IMR-90 (cell line): ENCODE measurements around the gene GRIA2. TPM values are rescaled to one million over a fixed set of nuclear protein-coding genes. Genes with fewer than 3 reads are reported as not detected.

Experiments
- ATAC-seq: fragments of 200-7000 bp; cut with Tn5 transposase; 2 replicates; pipeline ENCODE4 v1.9.1; 2020; ENCODE audit warnings: low read depth, mild to moderate bottlenecking, moderate library complexity
- BruUV-seq: library from RNA; stranded (reverse); fragments of 400-500 nt; replicated peaks from 2 replicates; lab custom pipeline; 2021; lab: Mats Ljungman, UMichigan
- CTCF ChIA-PET: fragments of 300-600 bp; formaldehyde crosslinking; extraction: SDS; loops from one replicate; lab custom pipeline; 2021; ENCODE audit warnings: antibody characterized with exemption; lab: Yijun Ruan, JAX
- POLR2A ChIA-PET: fragments of 300-600 bp; sonication (Branson Sonifier 250); formaldehyde crosslinking; loops from one replicate; lab custom pipeline; 2022; ENCODE audit warnings: antibody characterized with exemption; ENCODE audit not compliant: unreplicated experiment; lab: Charles Lee
- DNase-seq: peaks from one replicate; pipeline ENCODE4 v3.0.0; 2013
- H2AFZ ChIP-seq: replicated peaks from 2 replicates; pipeline ENCODE3; 2013; ENCODE audit warnings: low read length, mild to moderate bottlenecking; ENCODE audit not compliant: poor library complexity
- H2AK5ac ChIP-seq: 2 replicates; pipeline ENCODE4 v1.6.1; 2013; ENCODE audit warnings: low read depth, low read length, inconsistent platforms
- H2AK9ac ChIP-seq: replicated peaks from 2 replicates; pipeline ENCODE3; 2013; ENCODE audit warnings: mild to moderate bottlenecking, low read depth, low read length, moderate library complexity; ENCODE audit not compliant: poor library complexity
- H2BK120ac ChIP-seq: 2 replicates; pipeline ENCODE4 v1.6.1; 2013; ENCODE audit warnings: low read depth, low read length, inconsistent platforms
- H2BK15ac ChIP-seq: 3 replicates; pipeline ENCODE4 v1.6.1; 2013; ENCODE audit warnings: low read depth, low read length, inconsistent platforms
- H2BK20ac ChIP-seq: 2 replicates; pipeline ENCODE4 v1.6.1; 2013; ENCODE audit warnings: low read depth, mild to moderate bottlenecking, inconsistent platforms, low read length, moderate library complexity
- H2BK5ac ChIP-seq: 2 replicates; pipeline ENCODE4 v1.6.1; 2013; ENCODE audit warnings: mild to moderate bottlenecking, low read depth, low read length, inconsistent platforms; ENCODE audit not compliant: poor library complexity, severe bottlenecking
- H3K14ac ChIP-seq: replicated peaks from 2 replicates; pipeline ENCODE4 v1.6.1; 2013; ENCODE audit warnings: low read depth, low read length, inconsistent platforms
- H3K18ac ChIP-seq: 2 replicates; pipeline ENCODE4 v1.6.1; 2013; ENCODE audit warnings: low read depth, low read length, control low read depth
- H3K23ac ChIP-seq: 2 replicates; pipeline ENCODE4 v1.6.1; 2013; ENCODE audit warnings: low read depth, low read length, inconsistent platforms
- H3K27ac ChIP-seq: 2 replicates; pipeline ENCODE4 v1.5.1; 2013; ENCODE audit warnings: mild to moderate bottlenecking, control low read depth, low read length; ENCODE audit not compliant: insufficient read depth
- H3K27me3 ChIP-seq: 2 replicates; pipeline ENCODE4 v1.6.1; 2013; ENCODE audit warnings: low read length; ENCODE audit not compliant: control insufficient read depth, insufficient read depth
- H3K36me3 ChIP-seq: 2 replicates; pipeline ENCODE4 v1.6.1; 2013; ENCODE audit warnings: low read length, mixed read lengths; ENCODE audit not compliant: control insufficient read depth, insufficient read depth
- H3K4ac ChIP-seq: 2 replicates; pipeline ENCODE4 v1.6.1; 2013; ENCODE audit warnings: low read depth, low read length, inconsistent platforms
- H3K4me1 ChIP-seq: 2 replicates; pipeline ENCODE4 v1.6.1; 2013; ENCODE audit warnings: low read length, mixed read lengths; ENCODE audit not compliant: control insufficient read depth, insufficient read depth
- H3K4me2 ChIP-seq: 2 replicates; pipeline ENCODE4 v1.6.1; 2013; ENCODE audit warnings: low read depth, mild to moderate bottlenecking, control low read depth, low read length, moderate library complexity
- H3K4me3 ChIP-seq: 2 replicates; pipeline ENCODE4 v1.5.1; 2013; ENCODE audit warnings: low read depth, mild to moderate bottlenecking, control low read depth, low read length, moderate library complexity; ENCODE audit not compliant: insufficient read depth
- H3K56ac ChIP-seq: 2 replicates; pipeline ENCODE4 v1.6.1; 2013; ENCODE audit warnings: low read length, inconsistent platforms; ENCODE audit not compliant: insufficient read depth; ENCODE audit errors: extremely low read depth
- H3K79me1 ChIP-seq, 2 experiments: 2 replicates each; pipeline ENCODE4 v1.6.1; 2013; ENCODE audit warnings: low read length in 2 of 2, inconsistent platforms in 1 of 2, low read depth in 1 of 2
- H3K9ac ChIP-seq: 2 replicates; pipeline ENCODE4 v1.6.1; 2013; ENCODE audit warnings: low read depth, low read length, control low read depth
- H3K9me1 ChIP-seq: 2 replicates; pipeline ENCODE4 v1.6.1; 2013; ENCODE audit warnings: low read length, inconsistent platforms; ENCODE audit not compliant: insufficient read depth
- H3K9me3 ChIP-seq: 2 replicates; pipeline ENCODE4 v1.6.1; 2013; ENCODE audit warnings: low read length; ENCODE audit not compliant: control insufficient read depth, insufficient read depth
- H4K20me1 ChIP-seq: 2 replicates; pipeline ENCODE4 v1.6.1; 2013; ENCODE audit warnings: low read length, inconsistent platforms; ENCODE audit not compliant: insufficient read depth
- H4K5ac ChIP-seq: 2 replicates; pipeline ENCODE4 v1.6.1; 2013; ENCODE audit warnings: mild to moderate bottlenecking, low read depth, low read length, control low read depth
- H4K8ac ChIP-seq, 2 experiments: 2 replicates each; pipeline ENCODE4 v1.6.1; 2013; ENCODE audit warnings: low read depth in 2 of 2, low read length in 2 of 2, control low read depth in 1 of 2, inconsistent platforms in 1 of 2
- H4K91ac ChIP-seq: 2 replicates; pipeline ENCODE4 v1.6.1; 2013; ENCODE audit warnings: low read depth, low read length, inconsistent platforms; ENCODE audit not compliant: insufficient read depth
- CEBPB ChIP-seq: IDR thresholded peaks from 2 replicates; pipeline ENCODE4 v1.6.1; 2012; ENCODE audit warnings: low read depth, low read length, improper control_type of control experiment
- MAZ ChIP-seq: IDR thresholded peaks from 2 replicates; pipeline ENCODE4 v1.6.1; 2012; ENCODE audit warnings: low read depth, mild to moderate bottlenecking, low read length, improper control_type of control experiment, moderate library complexity, borderline replicate concordance
- RAD21 ChIP-seq: IDR thresholded peaks from 2 replicates; pipeline ENCODE4 v1.6.1; 2012; ENCODE audit warnings: low read length, improper control_type of control experiment
- RCOR1 ChIP-seq: IDR thresholded peaks from 2 replicates; pipeline ENCODE4 v1.6.1; 2012; ENCODE audit warnings: mild to moderate bottlenecking, low read length, improper control_type of control experiment; ENCODE audit not compliant: insufficient replicate concordance
- SMC3 ChIP-seq: fragments of 150-350 bp; IDR thresholded peaks from 2 replicates; pipeline ENCODE4 v1.6.1; 2016; ENCODE audit warnings: low read depth, mild to moderate bottlenecking, antibody characterized with exemption, low read length, moderate library complexity
- WGBS, 2 experiments: methylation state at CpG; one replicate each; pipeline versions ENCODE4 v1.1.5 to v1.1.7; 2013; ENCODE audit warnings: missing lambda C conversion rate in 2 of 2; ENCODE audit not compliant: insufficient read length in 1 of 2; ENCODE audit errors: extremely low coverage in 2 of 2; 5-methylcytosine and 5-hydroxymethylcytosine counted together
- dilution Hi-C: fragments of 300-500 bp; cut with HindIII; formaldehyde crosslinking; loops from one replicate; pipeline ENCODE4 v1.14.3; 2018; ENCODE audit warnings: low sequenced_read_pairs; ENCODE audit not compliant: unreplicated experiment
- in situ Hi-C: fragments of 300-500 bp; cut with MboI; formaldehyde crosslinking; loops from 3 replicates; pipeline ENCODE4 v1.14.3; 2019; ENCODE audit warnings: low sequenced_read_pairs, inconsistent platforms, mixed read lengths
- intact Hi-C: fragments of 100-400 bp; cut with micrococcal nuclease; formaldehyde crosslinking; loops from 2 replicates; pipeline ENCODE4 v1.10.0; 2022
- polyA plus RNA-seq, 3 experiments: library from polyadenylated mRNA; depleted of rRNA; stranded (reverse); fragments of >200 nt; gene quantifications; 2 replicates each; pipeline ENCODE4 v1.2.3, GENCODE V29; 2012; ENCODE audit warnings: low replicate concordance in 1 of 3
- total RNA-seq: library from RNA; depleted of rRNA; stranded (reverse); fragments of >200 nt; gene quantifications from 2 replicates; pipeline ENCODE4 v1.2.3, GENCODE V29; 2012
- TF ChIP-seq, protein P1 (sequence below): fragments of 150-350 bp; IDR thresholded peaks from 2 replicates; pipeline ENCODE4 v1.6.1; 2016; ENCODE audit warnings: low read depth, mild to moderate bottlenecking, low read length, moderate library complexity, borderline replicate concordance
- TF ChIP-seq, protein P2 (sequence below): fragments of 150-350 bp; IDR thresholded peaks from 2 replicates; pipeline ENCODE4 v1.6.1; 2017; ENCODE audit warnings: mild to moderate bottlenecking, antibody characterized with exemption, low read length, low read depth
- TF ChIP-seq, protein P3 (sequence below): conservative IDR thresholded peaks from 2 replicates; pipeline ENCODE4 v1.5.1; 2012; ENCODE audit warnings: mild to moderate bottlenecking, low read depth, low read length, improper control_type of control experiment

Gene GRIA2
- total and polyA plus RNA-seq, 2 of the 4 experiments (the other 2 are of a cell fraction) = not detected

DNA sequence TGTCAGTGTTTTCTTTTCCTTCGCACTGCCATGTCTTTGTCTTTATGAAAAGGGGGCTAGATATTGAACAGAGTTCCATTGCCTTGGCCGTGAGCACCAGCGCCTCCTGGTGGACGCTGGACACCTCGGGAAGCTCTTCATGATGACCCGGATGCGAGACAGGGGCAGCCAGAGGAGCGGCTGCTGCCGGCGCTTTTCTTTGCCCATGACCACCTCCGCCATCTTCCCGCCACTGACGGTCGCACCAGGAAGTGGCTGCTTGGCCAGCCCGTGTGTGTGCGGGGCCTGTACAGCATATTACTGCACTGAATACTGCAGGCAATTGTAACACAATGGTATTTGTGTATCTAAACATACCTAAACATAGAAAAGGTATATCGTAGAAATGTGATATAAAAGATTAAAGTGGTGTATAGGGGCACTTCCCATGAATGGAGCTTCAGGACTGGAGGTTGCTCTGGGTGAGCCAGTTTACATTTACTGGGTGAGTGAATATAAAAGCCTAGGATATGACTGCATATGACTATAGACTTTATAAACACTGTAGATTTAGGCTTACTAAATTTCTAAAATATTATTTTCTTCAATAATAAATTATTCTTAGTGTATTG, 15.8 kb upstream of the GRIA2 start:
- no TSS peak for BruUV-seq
- Histone ChIP-seq H3K4me1 (no peaks in the 10 kb centered on the region), H2AFZ (no peak overlapping the region), H3K9me1 (no peaks in the 10 kb centered on the region), H3K4me2 (no peak overlapping the region), H3K4ac (no peak overlapping the region), H3K36me3 (no peaks in the 10 kb centered on the region), H2AK9ac (no peak overlapping the region), H4K91ac (no peak overlapping the region), H3K23ac (no peak overlapping the region), H2BK15ac (no peak overlapping the region), H3K4me3 (no peak overlapping the region), H2BK20ac (no peak overlapping the region), H4K8ac (no peak overlapping the region), H3K56ac (no peak overlapping the region), H3K27ac (no peak overlapping the region), H3K18ac (no peak overlapping the region), H3K27me3 (no peaks in the 10 kb centered on the region), H3K14ac (no peak overlapping the region), H4K5ac (no peak overlapping the region), H3K79me1 (no peaks in the 10 kb centered on the region), H4K20me1 (no peaks in the 10 kb centered on the region), H2AK5ac (no peak overlapping the region), H2BK120ac (no peak overlapping the region), H3K9me3 (no peaks in the 10 kb centered on the region; the same call in 1 of the 2 replicates), H3K9ac (no peak overlapping the region), H2BK5ac (no peak overlapping the region)
- TF ChIP-seq, protein P1, sequence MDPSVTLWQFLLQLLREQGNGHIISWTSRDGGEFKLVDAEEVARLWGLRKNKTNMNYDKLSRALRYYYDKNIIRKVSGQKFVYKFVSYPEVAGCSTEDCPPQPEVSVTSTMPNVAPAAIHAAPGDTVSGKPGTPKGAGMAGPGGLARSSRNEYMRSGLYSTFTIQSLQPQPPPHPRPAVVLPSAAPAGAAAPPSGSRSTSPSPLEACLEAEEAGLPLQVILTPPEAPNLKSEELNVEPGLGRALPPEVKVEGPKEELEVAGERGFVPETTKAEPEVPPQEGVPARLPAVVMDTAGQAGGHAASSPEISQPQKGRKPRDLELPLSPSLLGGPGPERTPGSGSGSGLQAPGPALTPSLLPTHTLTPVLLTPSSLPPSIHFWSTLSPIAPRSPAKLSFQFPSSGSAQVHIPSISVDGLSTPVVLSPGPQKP = no peak
- TF ChIP-seq, protein P2, sequence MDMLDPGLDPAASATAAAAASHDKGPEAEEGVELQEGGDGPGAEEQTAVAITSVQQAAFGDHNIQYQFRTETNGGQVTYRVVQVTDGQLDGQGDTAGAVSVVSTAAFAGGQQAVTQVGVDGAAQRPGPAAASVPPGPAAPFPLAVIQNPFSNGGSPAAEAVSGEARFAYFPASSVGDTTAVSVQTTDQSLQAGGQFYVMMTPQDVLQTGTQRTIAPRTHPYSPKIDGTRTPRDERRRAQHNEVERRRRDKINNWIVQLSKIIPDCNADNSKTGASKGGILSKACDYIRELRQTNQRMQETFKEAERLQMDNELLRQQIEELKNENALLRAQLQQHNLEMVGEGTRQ = no peak
- no peak for TF ChIP-seq MAZ
- peak; percentile 42; the same call in 1 of the 2 replicates for TF ChIP-seq RAD21
- TF ChIP-seq, protein P3, sequence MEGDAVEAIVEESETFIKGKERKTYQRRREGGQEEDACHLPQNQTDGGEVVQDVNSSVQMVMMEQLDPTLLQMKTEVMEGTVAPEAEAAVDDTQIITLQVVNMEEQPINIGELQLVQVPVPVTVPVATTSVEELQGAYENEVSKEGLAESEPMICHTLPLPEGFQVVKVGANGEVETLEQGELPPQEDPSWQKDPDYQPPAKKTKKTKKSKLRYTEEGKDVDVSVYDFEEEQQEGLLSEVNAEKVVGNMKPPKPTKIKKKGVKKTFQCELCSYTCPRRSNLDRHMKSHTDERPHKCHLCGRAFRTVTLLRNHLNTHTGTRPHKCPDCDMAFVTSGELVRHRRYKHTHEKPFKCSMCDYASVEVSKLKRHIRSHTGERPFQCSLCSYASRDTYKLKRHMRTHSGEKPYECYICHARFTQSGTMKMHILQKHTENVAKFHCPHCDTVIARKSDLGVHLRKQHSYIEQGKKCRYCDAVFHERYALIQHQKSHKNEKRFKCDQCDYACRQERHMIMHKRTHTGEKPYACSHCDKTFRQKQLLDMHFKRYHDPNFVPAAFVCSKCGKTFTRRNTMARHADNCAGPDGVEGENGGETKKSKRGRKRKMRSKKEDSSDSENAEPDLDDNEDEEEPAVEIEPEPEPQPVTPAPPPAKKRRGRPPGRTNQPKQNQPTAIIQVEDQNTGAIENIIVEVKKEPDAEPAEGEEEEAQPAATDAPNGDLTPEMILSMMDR = peak; percentile 36; the same call in 1 of the 2 replicates
- TF ChIP-seq SMC3 = peak; percentile 37
- no peak for TF ChIP-seq CEBPB
- no peak for TF ChIP-seq RCOR1
- dilution Hi-C loops (no loop called here), in situ Hi-C loops (loop anchor here (25.0 kb wide), 1 partner anchor 983 kb away; no protein-coding TSS in a partner anchor), intact Hi-C loops (loop anchor here (5.0 kb wide), 1 partner anchor 1037 kb away; no protein-coding TSS in a partner anchor)
- ChIA-PET POLR2A (no interaction called here), CTCF (no interaction called here)
- DNase-seq (peak; percentile 1), ATAC-seq (no peak)
- WGBS, 2 experiments = 69% methylated on average over 6 of the region's 17 CpGs; no CpG with 5 or more reads in 1 of the 2 experiments
